Transverse colon (tissue), 4 donors: ENCODE data around the gene SHC3. TPM values are rescaled to one million over a fixed set of nuclear protein-coding genes. Genes with fewer than 3 reads are reported as not detected.
A peak's percentile ranks its signal among the peaks of the same experiment; 100 is the strongest.

Experiments used
- DNase-seq: peaks from one replicate; pipeline ENCODE4 v3.0.0-alpha.2; 2019
- H3K27ac ChIP-seq, 4 donors: fragments of 200-600 bp; sonication (generic); 2 replicates each; pipeline ENCODE4 v1.5.1; 2016 to 2018; ENCODE audit warnings: inconsistent platforms in 4 of 4
- H3K27me3 ChIP-seq: fragments of 200-600 bp; sonication (generic); 2 replicates; pipeline ENCODE4 v1.5.1; 2017; ENCODE audit warnings: inconsistent platforms
- H3K36me3 ChIP-seq, 4 donors: fragments of 200-600 bp; sonication (generic); 2 replicates each; pipeline ENCODE4 v1.5.1; 2017 to 2019; ENCODE audit warnings: inconsistent platforms in 4 of 4
- H3K4me1 ChIP-seq, 4 donors: fragments of 200-600 bp; sonication (generic); 2 replicates each; pipeline ENCODE4 v1.5.1; 2017 to 2020; ENCODE audit warnings: inconsistent platforms in 4 of 4
- H3K4me3 ChIP-seq, 4 donors: fragments of 200-600 bp; sonication (generic); 1 replicate in 1 of 4; 2 replicates in 3 of 4; pipeline versions ENCODE4 v1.5.1 to v1.6.1; 2017 to 2019; ENCODE audit warnings: inconsistent platforms in 4 of 4
- H3K9me3 ChIP-seq, 2 donors: fragments of 200-600 bp; sonication (generic); 2 replicates each; pipeline ENCODE4 v1.5.1; 2017 to 2019; ENCODE audit warnings: inconsistent platforms in 2 of 2
- EP300 ChIP-seq: sonication (generic); formaldehyde crosslinking; IDR thresholded peaks from one replicate; pipeline ENCODE4 v1.6.1; 2017; ENCODE audit warnings: antibody characterized with exemption, low read depth
- POLR2A ChIP-seq: fragments of 450-650 bp; IDR thresholded peaks from one replicate; pipeline ENCODE4 v1.6.1; 2016; ENCODE audit warnings: antibody characterized with exemption, mild to moderate bottlenecking, moderate library complexity
- POLR2AphosphoS5 ChIP-seq, 3 donors: sonication (generic); formaldehyde crosslinking; IDR thresholded peaks; one replicate each; pipeline ENCODE4 v1.6.1; 2016; ENCODE audit warnings: antibody characterized with exemption in 3 of 3
- WGBS, 2 donors: methylation state at CpG; one replicate each; pipeline ENCODE4 v1.1.5; 2018; ENCODE audit warnings: low coverage in 1 of 2; 5-methylcytosine and 5-hydroxymethylcytosine counted together
- in situ Hi-C, 4 donors: fragments of 200-750 bp; cut with MboI; loops; one replicate each; pipeline versions ENCODE4 v1.15.0 to v1.15.1; 2017; ENCODE audit warnings: low sequenced_read_pairs in 3 of 4, low pct_ligation_motif_present in 1 of 4, low pct_unique_long_range_greater_than_20kb in 1 of 4
- intact Hi-C: fragments of 100-400 bp; cut with DNase I; formaldehyde crosslinking; loops from one replicate; pipeline ENCODE4 v1.15.1; 2023; ENCODE audit warnings: low total_unique reads
- total RNA-seq, 4 donors: library from RNA; depleted of rRNA; stranded (reverse); fragments of >200 nt; gene quantifications; one replicate each; pipeline ENCODE4 v1.1.0, GENCODE V29; 2016
- TF ChIP-seq, protein P1 (sequence below), 5 experiments: fragments of 200-600 bp in 3 of 5; fragments of 450-650 bp in 2 of 5; sonication (generic) in 3 of 5; IDR thresholded peaks; 1 replicate in 2 of 5; 2 replicates in 3 of 5; pipeline ENCODE4 v1.5.1; 2016 to 2017; ENCODE audit warnings: antibody characterized with exemption in 5 of 5, inconsistent platforms in 3 of 5, mild to moderate bottlenecking in 2 of 5, moderate library complexity in 1 of 5

Gene SHC3
- total RNA-seq, 4 donors from 2014 or later: 1.1 to 4.8 (median 2.7) TPM

DNA sequence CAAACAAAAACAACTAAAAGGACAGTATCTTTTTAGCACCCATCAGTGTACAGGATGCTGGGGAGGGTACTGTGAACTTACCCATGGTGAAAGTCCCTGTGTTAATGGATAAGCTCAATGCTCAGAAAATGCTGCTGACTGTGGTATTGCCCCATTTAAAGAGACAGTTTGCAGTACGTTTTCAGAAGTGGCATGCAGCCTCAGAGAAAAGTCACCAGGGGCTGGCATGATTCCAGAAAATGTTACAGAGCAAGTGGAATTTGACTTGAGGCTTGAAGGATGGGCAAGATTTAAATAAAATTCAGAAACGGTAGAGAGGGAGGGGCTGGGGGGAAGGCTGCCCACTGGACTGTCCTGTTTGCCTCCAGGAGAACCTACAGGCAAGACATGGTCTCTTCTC is 180.1 kb downstream of the SHC3 start:
- in situ Hi-C loops: loop anchor here in 1 of 4 donors (25.0 kb wide), 1 partner anchor 1311 kb away; no protein-coding TSS in a partner anchor
- peak overlapping the region; percentile 21 to 60 (median 45) for H3K27ac ChIP-seq

DNA sequence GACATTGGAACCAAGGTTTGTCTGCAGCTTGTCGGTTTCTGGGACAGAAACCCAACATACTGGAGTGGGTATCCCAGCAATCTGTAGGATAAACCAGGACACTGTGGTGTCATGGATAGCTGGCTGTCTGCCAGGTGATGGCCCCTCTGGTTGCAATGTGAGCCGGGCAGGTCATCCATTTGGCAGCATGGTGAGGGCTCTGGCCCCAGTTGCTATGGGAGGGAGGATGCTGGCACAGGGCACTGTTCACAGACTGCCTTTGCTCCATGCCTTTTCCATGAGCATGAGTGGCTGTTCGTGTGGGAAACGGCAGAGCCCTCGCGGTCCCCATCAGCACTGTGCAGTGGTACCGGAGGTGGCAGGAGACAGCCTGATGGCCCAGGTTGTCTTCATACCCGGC is 181.0 kb downstream of the SHC3 start:
- H3K4me1 ChIP-seq: peaks cover 7 to 41% (median 16%) of the 10 kb centered on the region in 4 donors
- no peak overlapping the region for H3K4me3 ChIP-seq
- TF ChIP-seq, protein P1, sequence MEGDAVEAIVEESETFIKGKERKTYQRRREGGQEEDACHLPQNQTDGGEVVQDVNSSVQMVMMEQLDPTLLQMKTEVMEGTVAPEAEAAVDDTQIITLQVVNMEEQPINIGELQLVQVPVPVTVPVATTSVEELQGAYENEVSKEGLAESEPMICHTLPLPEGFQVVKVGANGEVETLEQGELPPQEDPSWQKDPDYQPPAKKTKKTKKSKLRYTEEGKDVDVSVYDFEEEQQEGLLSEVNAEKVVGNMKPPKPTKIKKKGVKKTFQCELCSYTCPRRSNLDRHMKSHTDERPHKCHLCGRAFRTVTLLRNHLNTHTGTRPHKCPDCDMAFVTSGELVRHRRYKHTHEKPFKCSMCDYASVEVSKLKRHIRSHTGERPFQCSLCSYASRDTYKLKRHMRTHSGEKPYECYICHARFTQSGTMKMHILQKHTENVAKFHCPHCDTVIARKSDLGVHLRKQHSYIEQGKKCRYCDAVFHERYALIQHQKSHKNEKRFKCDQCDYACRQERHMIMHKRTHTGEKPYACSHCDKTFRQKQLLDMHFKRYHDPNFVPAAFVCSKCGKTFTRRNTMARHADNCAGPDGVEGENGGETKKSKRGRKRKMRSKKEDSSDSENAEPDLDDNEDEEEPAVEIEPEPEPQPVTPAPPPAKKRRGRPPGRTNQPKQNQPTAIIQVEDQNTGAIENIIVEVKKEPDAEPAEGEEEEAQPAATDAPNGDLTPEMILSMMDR (IDR thresholded peaks at IDR 0.05): no peak
- TF ChIP-seq EP300 (no peak), POLR2AphosphoS5 (IDR thresholded peaks at IDR 0.05) (no peak)
- in situ Hi-C loops: loop anchor here in 1 of 4 donors (25.0 kb wide), 1 partner anchor 1310 kb away; no protein-coding TSS in a partner anchor
- intact Hi-C loops: no loop called here
- no peaks in the 10 kb centered on the region for H3K36me3 ChIP-seq
- peak overlapping the region in 2 of 4 donors; percentile 42 to 60 for H3K27ac ChIP-seq
- WGBS, 2 donors: 83% methylated on average over 8 of the region's 8 CpGs; no CpG with 5 or more reads in 1 of the 2 donors
- H3K27me3 ChIP-seq: peaks cover 8% of the 10 kb centered on the region
- H3K9me3 ChIP-seq: no peaks in the 10 kb centered on the region
- no peak for DNase-seq

More for the DNA sequence above, 180.1 kb downstream of the SHC3 start:
- Histone ChIP-seq H3K36me3 (no peaks in the 10 kb centered on the region), H3K4me1 (peaks cover 7 to 32% (median 16%) of the 10 kb centered on the region in 4 donors), H3K4me3 (no peak overlapping the region), H3K27me3 (no peaks in the 10 kb centered on the region), H3K9me3 (no peaks in the 10 kb centered on the region)
- no peak for DNase-seq
- intact Hi-C loops: no loop called here
- TF ChIP-seq EP300 (no peak), POLR2A (no peak), POLR2AphosphoS5 (IDR thresholded peaks at IDR 0.05) (no peak)
- TF ChIP-seq, protein P1 (IDR thresholded peaks at IDR 0.05): no peak
- WGBS, 2 donors: 14 to 26% methylated on average over 2 of the region's 2 CpGs

DNA sequence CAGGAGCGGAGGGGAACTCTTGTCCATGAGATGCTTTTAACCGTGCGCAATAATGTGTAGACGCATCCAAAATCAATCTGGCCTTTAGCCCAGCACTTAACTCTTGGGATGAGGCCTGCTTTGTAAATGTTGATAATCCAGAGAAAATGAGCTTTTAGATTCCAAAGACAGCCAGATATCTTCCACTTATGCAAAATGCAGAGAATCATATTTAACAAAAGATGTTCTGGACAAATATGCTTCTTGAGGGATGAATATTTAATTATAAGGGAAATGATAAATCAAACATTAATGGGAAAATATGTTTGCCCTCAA is 181.7 kb downstream of the SHC3 start:
- TF ChIP-seq, protein P1 (IDR thresholded peaks at IDR 0.05): no peak
- no peak for TF ChIP-seq POLR2A
- H3K9me3 ChIP-seq: no peaks in the 10 kb centered on the region
- intact Hi-C loops (no loop called here), in situ Hi-C loops (loop anchor here in 1 of 4 donors (25.0 kb wide), 1 partner anchor 1310 kb away; no protein-coding TSS in a partner anchor)
- H3K27ac ChIP-seq: no peak overlapping the region
- no peaks in the 10 kb centered on the region for H3K36me3 ChIP-seq
- peaks cover 16% of the 10 kb centered on the region for H3K27me3 ChIP-seq
- no peak overlapping the region for H3K4me3 ChIP-seq
- DNase-seq: no peak
- 61 to 81% methylated on average over 3 to 4 of the region's 4 CpGs for WGBS, 2 donors
- H3K4me1 ChIP-seq: peaks cover 9 to 47% (median 17%) of the 10 kb centered on the region in 4 donors

DNA sequence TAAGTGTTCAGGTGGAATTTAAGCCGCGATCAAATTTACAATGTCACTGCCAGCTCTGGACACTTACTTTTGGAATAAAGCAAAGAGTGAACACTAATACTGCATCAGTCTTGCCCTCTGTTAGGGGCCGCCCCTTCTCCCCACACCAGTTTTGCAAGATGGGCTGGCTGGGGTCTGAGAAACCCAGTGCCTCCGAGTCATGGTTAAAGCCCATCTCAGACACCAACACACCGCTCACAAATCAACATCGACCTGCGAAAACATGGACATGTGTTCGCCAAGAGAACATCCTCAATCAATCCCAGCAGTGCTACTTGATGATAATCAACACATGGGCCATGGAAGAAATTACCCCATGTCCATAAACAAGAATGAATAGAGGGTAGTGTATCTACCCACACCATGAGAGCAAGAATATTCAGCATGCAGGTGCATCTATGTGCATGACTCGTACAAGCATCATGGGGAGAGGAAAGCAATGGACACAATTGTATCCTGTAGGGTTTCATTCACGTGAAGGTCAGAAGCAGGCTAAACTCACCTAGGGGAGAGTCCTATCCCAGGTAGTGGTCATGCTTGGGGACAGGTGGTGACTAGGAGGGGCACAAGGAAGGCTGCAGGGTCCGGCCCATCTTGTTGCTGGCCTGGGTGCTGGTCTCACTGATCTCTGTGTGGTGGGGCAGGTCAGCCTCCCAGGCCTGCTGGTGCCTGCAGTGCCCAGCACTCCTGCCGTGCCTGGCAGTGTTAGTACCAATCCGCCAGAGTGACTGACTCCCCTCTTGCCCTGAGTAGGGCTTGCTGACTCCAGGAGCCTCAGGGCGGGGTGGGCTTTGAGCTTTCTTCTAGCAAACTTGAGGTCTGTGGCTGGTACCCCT is 182.3 kb downstream of the SHC3 start:
- Histone ChIP-seq H3K4me3 (no peak overlapping the region), H3K9me3 (no peaks in the 10 kb centered on the region), H3K27me3 (peaks cover 22% of the 10 kb centered on the region), H3K36me3 (no peaks in the 10 kb centered on the region), H3K27ac (no peak overlapping the region), H3K4me1 (peaks cover 9 to 51% (median 16%) of the 10 kb centered on the region in 4 donors)
- intact Hi-C loops: no loop called here
- TF ChIP-seq POLR2AphosphoS5 (IDR thresholded peaks at IDR 0.05): no peak
- TF ChIP-seq, protein P1 (IDR thresholded peaks at IDR 0.05): no peak
- no peak for TF ChIP-seq EP300
- in situ Hi-C loops: loop anchor here in 1 of 4 donors (25.0 kb wide), 1 partner anchor 1309 kb away; no protein-coding TSS in a partner anchor
- DNase-seq: no peak
- WGBS, 2 donors: 88% methylated on average over 4 to 13 of the region's 14 CpGs
